ENCODE data around the gene RHEBL1.

Gene RHEBL1

DNA sequence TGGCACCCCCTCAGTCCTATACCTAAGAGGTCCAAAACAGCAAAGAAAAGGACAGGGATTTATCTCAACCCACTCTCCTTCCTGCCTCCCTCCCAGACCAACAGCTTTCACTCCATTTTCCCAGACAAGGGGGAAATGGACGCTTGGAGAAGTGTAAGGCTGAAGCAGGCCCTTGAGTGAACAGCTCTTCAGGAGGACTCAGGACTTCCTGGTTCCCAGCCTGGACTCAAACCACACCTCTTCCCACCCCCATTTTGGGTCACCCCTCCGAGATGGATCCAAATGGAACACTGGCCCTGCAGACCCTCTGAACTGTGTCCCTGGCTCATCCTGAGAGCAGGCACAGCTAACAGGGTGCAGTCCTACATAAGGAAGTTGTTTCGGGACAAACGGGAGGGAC lies 11.9 kb downstream of the RHEBL1 start:
- in situ Hi-C loops (cut with MboI; ENCODE audit: low pct_unique_long_range_greater_than_20kb, low sequenced_read_pairs), result no loop called here
- peak; percentile 34 for DNase-seq

GRCh38 chr12:49055978-49056754 lies 13.6 kb downstream of the RHEBL1 start:
- in situ Hi-C loops (cut with MboI; ENCODE audit: low pct_unique_long_range_greater_than_20kb, low sequenced_read_pairs), result no loop called here
- DNase-seq, result peak; percentile 93

GRCh38 chr12:49055092-49055491 lies 14.7 kb downstream of the RHEBL1 start:
- no peak for DNase-seq
- in situ Hi-C loops (cut with MboI; ENCODE audit: low pct_unique_long_range_greater_than_20kb, low sequenced_read_pairs), result no loop called here

DNA sequence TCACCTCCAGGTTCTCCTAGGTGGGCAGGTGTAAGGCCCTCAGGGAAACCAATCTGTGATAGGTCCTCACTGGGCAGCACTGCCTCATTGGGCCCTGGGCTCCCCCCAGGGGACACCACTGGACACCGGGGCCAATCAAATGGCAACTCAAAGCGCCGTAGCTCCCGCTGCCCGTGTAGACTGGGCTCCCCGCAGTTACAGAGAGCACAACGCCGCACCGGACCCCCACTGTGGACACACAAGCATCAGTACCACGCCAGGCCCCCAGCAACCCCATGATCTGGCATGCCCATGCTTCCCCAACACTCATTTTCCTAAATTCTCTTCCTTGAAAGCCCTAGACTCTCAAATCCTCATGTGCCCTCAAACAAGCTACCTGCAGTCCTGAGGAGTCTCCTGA lies 15.3 kb downstream of the RHEBL1 start:
- DNase-seq, result no peak
- in situ Hi-C loops (cut with MboI; ENCODE audit: low pct_unique_long_range_greater_than_20kb, low sequenced_read_pairs), result no loop called here

- in situ Hi-C loops (cut with MboI; ENCODE audit: low pct_unique_long_range_greater_than_20kb, low sequenced_read_pairs), result no loop called here
- DNase-seq, result no peak
These were observed 15.7 kb downstream of the RHEBL1 start for GRCh38 chr12:49054096-49054495.

DNA sequence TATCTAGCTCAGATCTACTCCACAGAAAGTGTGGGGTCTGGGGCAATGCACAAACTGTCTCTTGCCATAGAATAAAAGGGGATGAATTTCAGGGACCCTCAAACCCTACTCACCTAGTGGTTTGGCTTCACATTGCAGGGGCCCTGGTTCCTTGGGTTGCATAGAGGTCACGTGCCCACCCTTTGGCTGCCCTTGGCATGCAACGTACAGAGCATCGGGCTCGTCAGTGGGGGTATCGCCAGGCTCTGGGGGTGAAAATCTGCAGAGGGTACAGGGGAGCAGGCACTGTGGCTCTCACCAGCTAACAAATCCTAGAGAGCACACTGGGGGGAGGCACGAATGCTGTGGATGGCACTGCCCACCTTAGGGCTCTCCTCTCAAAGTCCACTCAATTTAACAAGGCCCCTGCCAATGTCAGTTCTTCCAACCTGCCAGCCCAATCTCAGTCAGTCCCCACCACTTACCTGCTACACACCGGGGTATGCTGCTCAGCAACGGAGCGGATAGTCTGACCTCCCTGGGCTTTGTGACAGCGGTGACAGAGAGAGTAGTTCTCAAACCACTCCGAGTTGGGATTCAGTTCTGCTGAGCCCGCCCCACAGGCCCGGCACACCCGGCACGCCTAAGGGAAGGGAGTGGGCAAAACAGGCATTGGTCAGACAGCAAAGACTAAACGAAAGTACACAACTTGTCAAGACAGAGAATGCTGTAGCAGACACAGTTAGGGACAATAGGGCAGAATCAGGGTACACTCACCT lies 17.1 kb downstream of the RHEBL1 start:
- no peak for DNase-seq
- in situ Hi-C loops (cut with MboI; ENCODE audit: low pct_unique_long_range_greater_than_20kb, low sequenced_read_pairs), result no loop called here

DNA sequence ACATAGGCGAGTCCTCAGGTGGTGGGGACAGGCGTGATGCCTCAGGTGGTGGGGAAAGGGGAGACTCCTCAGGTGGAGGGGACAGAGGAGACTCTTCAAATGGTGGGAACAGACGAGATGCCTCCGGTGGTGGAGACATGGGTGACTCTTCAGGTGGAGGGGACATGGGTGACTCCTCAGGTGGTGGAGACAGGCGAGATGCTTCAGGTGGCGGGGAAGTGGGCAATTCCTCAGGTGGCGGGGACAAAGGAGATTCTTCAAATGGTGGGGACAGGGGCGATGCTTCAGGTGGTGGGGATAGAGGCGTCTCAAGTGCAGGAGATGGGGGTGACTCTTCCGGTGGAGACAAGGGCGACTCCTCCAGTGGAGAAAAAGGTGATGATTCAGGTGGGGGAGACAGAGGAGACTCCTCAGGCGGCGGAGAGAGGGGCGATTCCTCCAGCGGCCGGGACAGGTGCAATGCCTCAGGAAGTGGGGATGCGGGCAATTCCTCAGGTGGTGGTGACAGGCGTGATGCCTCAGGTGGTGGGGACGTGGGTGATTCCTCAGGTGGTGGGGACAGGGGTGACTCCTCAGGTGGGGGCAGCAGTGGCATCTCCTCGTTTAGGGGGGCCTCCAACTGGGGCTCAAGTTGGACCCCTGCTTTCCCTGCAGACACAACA lies 17.9 kb downstream of the RHEBL1 start:
- in situ Hi-C loops (cut with MboI; ENCODE audit: low pct_unique_long_range_greater_than_20kb, low sequenced_read_pairs), result no loop called here
- no peak for DNase-seq

- DNase-seq, result no peak
- in situ Hi-C loops (cut with MboI; ENCODE audit: low pct_unique_long_range_greater_than_20kb, low sequenced_read_pairs), result no loop called here
These were observed 18.4 kb downstream of the RHEBL1 start for GRCh38 chr12:49051373-49051764.

DNA sequence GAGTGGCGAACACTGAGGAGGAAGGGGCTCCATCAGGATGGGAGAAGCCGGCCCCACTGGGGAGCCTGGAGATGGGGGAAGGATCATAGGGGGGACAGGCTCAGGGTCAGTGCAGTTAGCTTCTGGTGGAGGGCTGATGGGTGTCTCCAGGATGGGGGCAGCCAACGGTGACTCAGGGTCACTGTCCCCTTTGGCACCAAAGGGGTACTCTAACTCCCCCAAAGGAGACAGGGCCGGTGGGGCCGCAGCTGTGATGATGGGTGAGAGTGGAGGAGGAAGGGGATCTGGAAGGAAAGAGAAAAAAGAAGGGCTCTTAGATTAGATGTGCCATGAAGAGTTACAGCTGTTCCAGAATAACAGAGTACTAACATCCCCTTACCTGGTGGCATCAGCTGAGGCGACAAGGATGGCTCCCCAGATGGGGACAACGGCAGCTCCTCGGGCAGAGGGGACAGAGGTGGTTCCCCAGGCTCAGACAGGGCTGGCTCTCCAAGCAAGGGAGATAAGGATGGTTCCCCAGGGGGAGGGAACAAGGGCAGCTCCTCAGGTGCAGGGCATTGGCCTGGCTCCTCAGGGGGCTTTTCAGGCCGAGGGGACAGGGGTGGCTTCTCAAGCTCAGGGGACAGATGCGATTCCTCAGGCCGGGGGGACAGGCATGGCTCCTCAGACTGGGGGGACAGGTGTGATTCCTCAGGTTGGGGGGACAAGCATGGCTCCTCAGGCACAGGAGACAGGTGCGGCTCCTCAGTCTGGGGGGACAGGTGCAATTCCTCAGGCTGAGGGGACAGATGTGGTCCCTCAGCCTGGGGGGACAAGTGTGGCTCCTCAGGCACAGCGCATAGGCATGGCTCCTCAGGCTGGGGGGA lies 19.0 kb downstream of the RHEBL1 start:
- no peak for DNase-seq
- in situ Hi-C loops (cut with MboI; ENCODE audit: low pct_unique_long_range_greater_than_20kb, low sequenced_read_pairs), result no loop called here

- DNase-seq, result no peak
- in situ Hi-C loops (cut with MboI; ENCODE audit: low pct_unique_long_range_greater_than_20kb, low sequenced_read_pairs), result no loop called here
These were observed 20.1 kb downstream of the RHEBL1 start for GRCh38 chr12:49049566-49050224.

DNA sequence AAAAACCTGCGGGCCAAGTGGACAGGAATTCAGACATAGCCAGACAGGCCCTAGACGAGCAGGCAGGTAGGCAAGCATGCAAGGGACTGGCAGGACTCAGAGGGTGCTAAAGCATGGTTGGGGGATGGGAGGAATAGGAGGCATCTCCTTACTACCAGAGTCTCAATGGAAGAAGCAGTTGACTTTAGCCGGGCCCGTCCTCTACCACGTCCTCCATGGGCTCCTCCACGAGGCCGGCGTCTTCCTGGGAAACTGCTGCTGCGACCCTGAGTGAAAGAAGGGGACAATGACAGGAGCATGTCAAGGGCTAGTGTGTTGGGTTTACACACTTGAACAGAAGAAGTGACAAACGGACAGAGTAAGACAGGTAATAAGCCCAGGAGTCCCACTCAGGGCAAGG lies 20.8 kb downstream of the RHEBL1 start:
- in situ Hi-C loops (cut with MboI; ENCODE audit: low pct_unique_long_range_greater_than_20kb, low sequenced_read_pairs), result no loop called here
- DNase-seq, result no peak

DNA sequence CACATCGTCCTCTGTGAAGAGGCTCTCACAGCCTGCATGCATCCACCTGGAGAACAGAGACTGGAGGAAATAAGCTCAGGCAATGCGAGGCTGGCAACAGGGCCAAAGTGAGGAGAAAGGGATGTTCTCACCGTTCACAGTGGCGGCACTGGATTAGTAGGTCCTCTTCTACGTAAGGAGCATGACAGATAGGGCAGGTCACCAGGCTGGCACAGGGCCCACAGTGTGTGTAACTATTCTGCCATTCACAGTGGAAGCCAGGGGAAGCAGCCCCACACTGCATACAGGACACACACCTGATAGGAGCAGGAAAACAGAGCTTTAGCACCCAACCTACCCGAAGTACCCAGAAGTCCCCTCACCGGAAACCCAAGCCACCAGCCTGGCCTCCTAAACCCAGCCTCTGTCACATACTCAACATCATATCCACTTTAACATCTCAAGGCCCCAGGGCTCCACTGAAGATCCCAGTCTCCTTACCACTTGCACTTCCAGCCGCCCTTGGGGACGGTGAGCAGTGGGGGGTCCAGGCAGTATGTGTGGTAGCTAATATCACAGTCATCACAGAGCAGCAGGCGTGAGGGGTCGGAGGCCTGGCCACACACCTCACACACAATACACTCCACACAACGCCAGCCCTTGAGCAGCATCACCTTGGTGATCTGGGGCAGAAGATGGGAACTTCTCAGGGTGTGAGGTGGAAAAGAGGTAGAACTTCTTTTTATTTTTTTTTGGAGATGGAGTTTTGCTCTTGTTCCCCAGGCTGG lies 23.5 kb downstream of the RHEBL1 start:
- no peak for DNase-seq

GRCh38 chr12:49044660-49045059 lies 25.1 kb downstream of the RHEBL1 start:
- no peak for DNase-seq
- in situ Hi-C loops (cut with MboI; ENCODE audit: low pct_unique_long_range_greater_than_20kb, low sequenced_read_pairs), result no loop called here

More for the DNA sequence above, 23.5 kb downstream of the RHEBL1 start:
- in situ Hi-C loops (cut with MboI; ENCODE audit: low pct_unique_long_range_greater_than_20kb, low sequenced_read_pairs), result no loop called here

DNA sequence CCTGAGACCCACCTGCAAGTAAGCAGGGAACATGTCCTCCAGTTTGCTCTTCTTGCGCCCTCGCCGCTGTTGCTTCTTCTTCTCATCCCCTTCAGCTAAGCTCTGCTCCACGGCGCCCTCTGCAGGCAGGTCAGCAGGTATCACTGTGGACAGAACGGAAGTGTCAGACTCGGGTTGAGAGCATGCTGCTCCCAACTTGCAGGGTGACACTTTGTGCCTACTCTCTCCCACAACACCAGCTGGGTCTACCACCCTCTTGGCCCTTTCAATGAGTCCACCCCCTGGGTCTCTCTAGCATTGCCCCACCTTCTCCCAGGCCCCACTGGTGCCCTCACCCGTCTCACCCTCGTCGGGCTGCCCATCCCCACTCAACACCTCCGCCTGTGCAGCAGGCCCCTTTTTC lies 25.9 kb downstream of the RHEBL1 start:
- peak; percentile 75 for DNase-seq

GRCh38 chr12:49043241-49043640 lies 26.5 kb downstream of the RHEBL1 start:
- in situ Hi-C loops (cut with MboI; ENCODE audit: low pct_unique_long_range_greater_than_20kb, low sequenced_read_pairs), result no loop called here
- no peak for DNase-seq

More for the DNA sequence above, 25.9 kb downstream of the RHEBL1 start:
- in situ Hi-C loops (cut with MboI; ENCODE audit: low pct_unique_long_range_greater_than_20kb, low sequenced_read_pairs), result no loop called here

DNA sequence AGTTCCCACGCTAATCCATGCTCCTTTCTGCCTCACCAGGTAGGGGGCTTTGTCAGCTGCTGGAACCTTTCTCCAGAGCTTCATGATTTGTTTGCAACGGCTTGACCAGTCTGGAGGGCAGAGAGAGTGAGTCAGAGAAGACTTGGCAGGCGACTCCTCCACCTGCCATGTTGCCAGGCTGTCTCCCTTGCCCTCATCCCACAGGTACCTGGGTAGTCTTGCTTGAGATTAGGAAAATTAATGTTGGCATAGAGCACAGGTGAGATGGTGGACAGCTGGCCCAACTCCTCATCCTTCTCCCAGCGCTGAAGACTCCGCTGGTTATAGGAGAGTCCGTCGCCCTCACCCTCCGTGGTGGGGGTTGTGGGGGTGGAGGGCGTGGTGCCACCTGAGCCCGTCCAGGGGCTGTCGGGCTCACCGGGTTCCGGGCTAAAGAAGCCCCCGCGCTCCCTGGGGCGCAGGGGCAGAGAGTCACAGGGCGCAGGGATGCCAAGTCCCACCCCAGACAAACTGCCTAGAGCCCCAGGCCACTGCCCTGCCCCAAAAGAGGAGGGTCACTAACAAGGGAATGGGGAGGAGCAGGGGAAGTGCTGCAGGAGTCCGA lies 27.8 kb downstream of the RHEBL1 start:
- in situ Hi-C loops (cut with MboI; ENCODE audit: low pct_unique_long_range_greater_than_20kb, low sequenced_read_pairs), result no loop called here
- DNase-seq, result no peak

GRCh38 chr12:49041036-49041880 lies 28.5 kb downstream of the RHEBL1 start:
- no peak for DNase-seq
- in situ Hi-C loops (cut with MboI; ENCODE audit: low pct_unique_long_range_greater_than_20kb, low sequenced_read_pairs), result no loop called here

All from KBM-7 (cell line).